Mammary epithelial cell (primary cell): ENCODE measurements around the gene CCDC197.

ENCODE experiments used
- CTCF ChIP-seq, 2 donors: IDR thresholded peaks in 1 of 2; conservative IDR thresholded peaks in 1 of 2; 2 replicates each; pipeline ENCODE4 v1.5.1; 2011 to 2012; ENCODE audit warnings: inconsistent platforms in 2 of 2, low read length in 2 of 2, mild to moderate bottlenecking in 2 of 2, control low read depth in 1 of 2, low read depth in 1 of 2; ENCODE audit not compliant: insufficient read depth in 1 of 2; ENCODE audit errors: extremely low read depth in 1 of 2
- EZH2 ChIP-seq: IDR thresholded peaks from 2 replicates; pipeline ENCODE4 v1.6.1; 2012; ENCODE audit warnings: low read length, inconsistent platforms, borderline replicate concordance

GRCh38 chr14:94031161-94031882, 34.2 kb downstream of the CCDC197 start:
- TF ChIP-seq CTCF (conservative IDR thresholded peaks at IDR 0.05 in 1 of 2, IDR thresholded peaks at IDR 0.05 in 1 of 2; ENCODE audit: extremely low read depth in 1 of 2, insufficient read depth in 1 of 2, low read depth in 1 of 2, low read length in 2 of 2): no peak
- TF ChIP-seq EZH2: no peak
